Measurements from ENCODE around the gene ABHD17B.

DNA sequence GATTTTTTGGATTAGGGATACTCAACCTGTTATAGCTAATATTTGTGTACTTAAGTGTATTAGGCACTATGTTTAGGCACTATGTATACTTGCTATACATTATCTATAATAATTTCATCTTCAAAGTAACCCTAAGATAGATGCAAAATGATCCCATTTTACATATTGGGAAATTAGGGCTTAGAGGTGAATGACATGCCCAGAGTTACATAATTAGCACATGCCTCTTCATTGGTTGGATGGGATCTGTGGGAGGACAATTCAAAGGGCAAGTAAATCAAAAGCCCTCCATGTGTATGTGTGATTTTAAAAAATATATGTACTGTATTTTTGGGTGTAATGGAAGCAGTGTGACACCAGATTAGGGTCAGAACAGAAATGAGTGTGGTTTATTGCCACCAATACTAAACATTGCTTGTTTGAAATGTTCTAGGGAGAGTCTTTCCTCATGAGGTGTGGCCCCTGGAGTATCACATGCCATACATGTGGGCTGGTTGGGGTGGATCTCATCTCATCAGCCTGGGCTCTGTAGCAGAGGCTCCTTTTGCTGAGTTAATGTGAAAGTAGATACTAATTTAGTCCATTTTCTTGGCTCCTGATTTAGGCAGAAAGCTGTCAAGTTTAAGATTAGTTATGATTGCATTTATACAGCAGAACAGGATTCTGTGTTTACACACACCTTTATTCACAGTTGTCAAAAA is 6.0 kb upstream of the ABHD17B start:
- TF ChIP-seq EZH2 (IDR thresholded peaks at IDR 0.05; ENCODE audit: insufficient read depth, poor library complexity, severe bottlenecking), result no peak
- TF ChIP-seq EZH2phosphoT487 (IDR thresholded peaks at IDR 0.05; ENCODE audit: insufficient read depth, low read depth), result no peak
